ENCODE data around the gene ADD1.

DNA sequence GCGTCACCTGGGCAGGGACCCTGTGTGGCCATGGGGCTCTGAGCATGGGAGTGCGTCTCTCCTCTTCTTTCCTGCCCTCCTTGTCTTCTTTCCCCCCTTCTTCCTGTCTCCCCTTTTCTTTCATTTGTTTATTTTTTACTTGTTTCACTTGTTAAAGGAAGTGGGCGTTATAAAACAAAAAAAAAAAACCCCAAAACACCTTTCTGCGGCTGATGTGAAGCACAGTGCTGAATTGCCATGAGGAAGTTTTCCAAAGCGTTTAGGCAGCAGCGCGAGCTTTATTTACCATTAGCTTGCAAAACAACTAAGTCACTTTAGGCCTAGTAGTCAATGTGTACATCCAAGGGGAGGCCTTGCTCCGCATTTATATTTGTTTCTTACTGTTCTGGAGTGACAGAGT, 62.6 kb downstream of the ADD1 start:
- no peak for TF ChIP-seq EZH2 (IDR thresholded peaks at IDR 0.05; ENCODE audit: low read length, missing control alignments)
- TF ChIP-seq, protein P1, sequence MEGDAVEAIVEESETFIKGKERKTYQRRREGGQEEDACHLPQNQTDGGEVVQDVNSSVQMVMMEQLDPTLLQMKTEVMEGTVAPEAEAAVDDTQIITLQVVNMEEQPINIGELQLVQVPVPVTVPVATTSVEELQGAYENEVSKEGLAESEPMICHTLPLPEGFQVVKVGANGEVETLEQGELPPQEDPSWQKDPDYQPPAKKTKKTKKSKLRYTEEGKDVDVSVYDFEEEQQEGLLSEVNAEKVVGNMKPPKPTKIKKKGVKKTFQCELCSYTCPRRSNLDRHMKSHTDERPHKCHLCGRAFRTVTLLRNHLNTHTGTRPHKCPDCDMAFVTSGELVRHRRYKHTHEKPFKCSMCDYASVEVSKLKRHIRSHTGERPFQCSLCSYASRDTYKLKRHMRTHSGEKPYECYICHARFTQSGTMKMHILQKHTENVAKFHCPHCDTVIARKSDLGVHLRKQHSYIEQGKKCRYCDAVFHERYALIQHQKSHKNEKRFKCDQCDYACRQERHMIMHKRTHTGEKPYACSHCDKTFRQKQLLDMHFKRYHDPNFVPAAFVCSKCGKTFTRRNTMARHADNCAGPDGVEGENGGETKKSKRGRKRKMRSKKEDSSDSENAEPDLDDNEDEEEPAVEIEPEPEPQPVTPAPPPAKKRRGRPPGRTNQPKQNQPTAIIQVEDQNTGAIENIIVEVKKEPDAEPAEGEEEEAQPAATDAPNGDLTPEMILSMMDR (conservative IDR thresholded peaks at IDR 0.05 in 1 of 2, IDR thresholded peaks at IDR 0.05 in 1 of 2; ENCODE audit: low read depth in 1 of 2, low read length in 2 of 2), result no peak

Data from fibroblast of lung (primary cell).